Mesothelial cell of epicardium (in vitro differentiated cells): ENCODE measurements around the gene KRT14. TPM values are rescaled to one million over a fixed set of nuclear protein-coding genes. Genes with fewer than 3 reads are reported as not detected.
A peak's percentile ranks its signal among the peaks of the same experiment; 100 is the strongest.
"Not testable (repeated sequence)": the region's sequence is repeated elsewhere in the genome, so short reads cannot be mapped to it uniquely, and the experiment has no call there.

Experiments used
- DNase-seq, 2 experiments: peaks; one replicate each; pipeline ENCODE4 v3.0.0; 2021; ENCODE audit warnings: low spot score in 2 of 2; ENCODE audit not compliant: unreplicated experiment in 2 of 2
- H3K27ac Mint-ChIP-seq: 2 replicates; pipeline ENCODE4 v1.8.0; 2021; ENCODE audit warnings: mixed read lengths
- H3K27me3 Mint-ChIP-seq: 2 replicates; pipeline ENCODE4 v1.8.0; 2021; ENCODE audit warnings: low read depth, mixed read lengths
- H3K36me3 Mint-ChIP-seq: 2 replicates; pipeline ENCODE4 v1.8.0; 2021; ENCODE audit warnings: mixed read lengths
- H3K4me1 Mint-ChIP-seq: 2 replicates; pipeline ENCODE4 v1.8.0; 2021; ENCODE audit warnings: mixed read lengths
- H3K4me3 Mint-ChIP-seq: 2 replicates; pipeline ENCODE4 v1.8.0; 2021; ENCODE audit warnings: mild to moderate bottlenecking, moderate library complexity, mixed read lengths
- H3K9me3 Mint-ChIP-seq: 2 replicates; pipeline ENCODE4 v1.8.0; 2021; ENCODE audit warnings: mixed read lengths
- CTCF ChIP-seq: fragments of 200-600 bp; sonication (generic); IDR thresholded peaks from one replicate; pipeline ENCODE4 v1.5.0; 2021; ENCODE audit warnings: antibody characterized with exemption; ENCODE audit not compliant: unreplicated experiment
- total RNA-seq: library from RNA; stranded (reverse); gene quantifications from 3 replicates; pipeline ENCODE4 v1.2.1, GENCODE V29; 2021

KRT14 gene
- total RNA-seq, 1 donor from 2014 or later, result not detected

GRCh38 chr17:41544935-41545334 is 41.8 kb downstream of the KRT14 start:
- Mint-ChIP-seq H3K27ac (peak overlapping the region; percentile 94), H3K9me3 (no peaks in the 10 kb centered on the region), H3K4me3 (no peak overlapping the region), H3K4me1 (peaks cover 57% of the 10 kb centered on the region), H3K27me3 (no peaks in the 10 kb centered on the region), H3K36me3 (no peaks in the 10 kb centered on the region)
- no peak for TF ChIP-seq CTCF
- DNase-seq, result no peak

GRCh38 chr17:41544491-41544892 is 42.2 kb downstream of the KRT14 start:
- Mint-ChIP-seq H3K9me3 (no peaks in the 10 kb centered on the region), H3K27ac (peak overlapping the region; percentile 94), H3K27me3 (no peaks in the 10 kb centered on the region), H3K36me3 (no peaks in the 10 kb centered on the region), H3K4me1 (peaks cover 55% of the 10 kb centered on the region), H3K4me3 (no peak overlapping the region)
- TF ChIP-seq CTCF, result no peak
- DNase-seq, result no peak

GRCh38 chr17:41542786-41543185 is 43.9 kb downstream of the KRT14 start:
- not testable (repeated sequence) for H3K27me3 Mint-ChIP-seq, H3K36me3 Mint-ChIP-seq, H3K4me3 Mint-ChIP-seq, DNase-seq, H3K9me3 Mint-ChIP-seq, H3K27ac Mint-ChIP-seq
- H3K4me1 Mint-ChIP-seq, result peaks cover 53% of the 10 kb centered on the region

GRCh38 chr17:41542357-41542756 is 44.3 kb downstream of the KRT14 start:
- no peaks in the 10 kb centered on the region for H3K27me3 Mint-ChIP-seq
- TF ChIP-seq CTCF, result no peak
- no peak for DNase-seq
- H3K9me3 Mint-ChIP-seq, result no peaks in the 10 kb centered on the region
- peaks cover 53% of the 10 kb centered on the region for H3K4me1 Mint-ChIP-seq
- H3K36me3 Mint-ChIP-seq, result no peaks in the 10 kb centered on the region
- H3K4me3 Mint-ChIP-seq, result no peak overlapping the region
- no peak overlapping the region for H3K27ac Mint-ChIP-seq

GRCh38 chr17:41540921-41541625 is 45.6 kb downstream of the KRT14 start:
- Mint-ChIP-seq H3K27ac (peak overlapping the region; percentile 51), H3K36me3 (no peaks in the 10 kb centered on the region), H3K4me3 (no peak overlapping the region), H3K9me3 (no peaks in the 10 kb centered on the region), H3K4me1 (peaks cover 60% of the 10 kb centered on the region), H3K27me3 (no peaks in the 10 kb centered on the region)
- TF ChIP-seq CTCF, result no peak
- DNase-seq, result no peak

GRCh38 chr17:41539979-41540701 is 46.6 kb downstream of the KRT14 start:
- Mint-ChIP-seq H3K4me1 (peaks cover 64% of the 10 kb centered on the region), H3K4me3 (no peak overlapping the region)
- no peak for TF ChIP-seq CTCF

More at GRCh38 chr17:41539979-41540701, 46.6 kb downstream of the KRT14 start:
- H3K9me3 Mint-ChIP-seq, result no peaks in the 10 kb centered on the region
- H3K27ac Mint-ChIP-seq, result peak overlapping the region; percentile 1
- no peaks in the 10 kb centered on the region for H3K36me3 Mint-ChIP-seq
- no peak for DNase-seq
- H3K27me3 Mint-ChIP-seq, result no peaks in the 10 kb centered on the region
